HepG2 (cell line): ENCODE measurements around the gene L3MBTL4. TPM values are rescaled to one million over a fixed set of nuclear protein-coding genes. Genes with fewer than 3 reads are reported as not detected.

Experiments
- ATAC-seq: fragments of 200-7000 bp; cut with Tn5 transposase; 3 replicates; pipeline ENCODE4 v1.9.1; 2020; ENCODE audit warnings: mild to moderate bottlenecking, moderate library complexity
- BruUV-seq: library from RNA; stranded (reverse); fragments of 400-500 nt; replicated peaks from 2 replicates; lab custom pipeline; 2021; lab: Mats Ljungman, UMichigan
- CTCF ChIA-PET: fragments of 300-600 bp; formaldehyde crosslinking; extraction: SDS; loops from one replicate; lab custom pipeline; 2021; ENCODE audit warnings: low total read pairs, inconsistent platforms, low intra/inter-chr PET ratio; lab: Yijun Ruan, JAX
- POLR2A ChIA-PET: fragments of 350-600 bp; sonication (Branson Sonifier 250); formaldehyde crosslinking; loops from one replicate; lab custom pipeline; 2020; ENCODE audit warnings: antibody characterized with exemption, inconsistent platforms; lab: Yijun Ruan, JAX
- DNase-seq: peaks from one replicate; pipeline ENCODE4 v3.0.0-alpha.2; 2015; ENCODE audit warnings: low spot score
- FAIRE-seq: peaks from 3 replicates; lab custom pipeline; 2011; peaks lifted over from hg19 to GRCh38; lab: Jason Lieb, UNC
- H2AFZ ChIP-seq: one replicate; pipeline ENCODE4 v1.6.1; 2011; ENCODE audit warnings: low read length, inconsistent platforms
- H3K27ac ChIP-seq: fragments of 300-600 bp; 3 replicates; pipeline ENCODE4 v1.8.0; 2011; ENCODE audit warnings: mixed run types, mild to moderate bottlenecking, mixed read lengths, low read length, inconsistent platforms; ENCODE audit not compliant: insufficient read depth; ENCODE audit errors: extremely low read length
- H3K27me3 ChIP-seq, 2 experiments: fragments of 200-600 bp in 1 of 2; 2 replicates in 1 of 2; 3 replicates in 1 of 2; pipeline versions ENCODE4 v1.6.0 to v1.8.0; 2011; ENCODE audit warnings: low read length in 2 of 2, mild to moderate bottlenecking in 2 of 2, moderate library complexity in 2 of 2, inconsistent platforms in 1 of 2; ENCODE audit not compliant: insufficient read depth in 2 of 2, control insufficient read depth in 1 of 2
- H3K36me3 ChIP-seq, 2 experiments: fragments of 200-600 bp in 1 of 2; replicated peaks in 1 of 2; 2 replicates in 1 of 2; 3 replicates in 1 of 2; pipeline versions ENCODE4 v1.5.1 to v1.8.0; 2011; ENCODE audit warnings: low read length in 2 of 2, inconsistent platforms in 1 of 2; ENCODE audit not compliant: insufficient read depth in 2 of 2, control insufficient read depth in 1 of 2
- H3K4me1 ChIP-seq: 2 replicates; pipeline ENCODE4 v1.5.1; 2012; ENCODE audit warnings: low read length, inconsistent platforms; ENCODE audit not compliant: insufficient read depth
- H3K4me2 ChIP-seq: 2 replicates; pipeline ENCODE4 v1.6.0; 2011; ENCODE audit warnings: low read depth, low read length, inconsistent platforms
- H3K4me3 ChIP-seq, 3 experiments: fragments of 200-600 bp in 1 of 3; sonication (generic), shearing (Covaris generic) in 1 of 3; replicated peaks in 1 of 3; 2 replicates each; pipeline ENCODE4 v1.5.1; 2011 to 2016; ENCODE audit warnings: low read length in 3 of 3, inconsistent platforms in 2 of 3, low read depth in 2 of 3, mild to moderate bottlenecking in 2 of 3, control low read depth in 1 of 3, mixed read lengths in 1 of 3; ENCODE audit not compliant: insufficient read depth in 1 of 3
- H3K79me2 ChIP-seq: one replicate; pipeline ENCODE4 v1.6.1; 2011; ENCODE audit warnings: low read length, inconsistent platforms; ENCODE audit not compliant: insufficient read depth
- H3K9ac ChIP-seq: 2 replicates; pipeline ENCODE4 v1.6.0; 2011; ENCODE audit warnings: mild to moderate bottlenecking, low read depth, low read length, inconsistent platforms; ENCODE audit not compliant: insufficient read depth
- H3K9me3 ChIP-seq: 2 replicates; pipeline ENCODE4 v1.5.1; 2012; ENCODE audit warnings: mild to moderate bottlenecking, low read length
- H4K20me1 ChIP-seq: 2 replicates; pipeline ENCODE4 v1.6.0; 2011; ENCODE audit warnings: inconsistent platforms, mild to moderate bottlenecking, low read length, moderate library complexity; ENCODE audit not compliant: insufficient read depth
- BRCA1 ChIP-seq: sonication (generic); formaldehyde crosslinking; IDR thresholded peaks from 2 replicates; pipeline ENCODE4 v1.4.0; 2020; ENCODE audit warnings: missing genetic modification reagents
- CEBPB ChIP-seq: IDR thresholded peaks from 2 replicates; pipeline ENCODE4 v1.6.1; 2011; ENCODE audit warnings: low read depth, low read length, improper control_type of control experiment, borderline replicate concordance
- IRX3 ChIP-seq: sonication (generic); formaldehyde crosslinking; IDR thresholded peaks from 2 replicates; pipeline ENCODE4 v1.8.1; 2023; ENCODE audit warnings: mild to moderate bottlenecking, low read depth, missing genetic modification reagents, borderline replicate concordance
- WGBS: methylation state at CpG from one replicate; pipeline ENCODE4 v1.1.6; 2017; ENCODE audit warnings: low lambda C conversion rate; 5-methylcytosine and 5-hydroxymethylcytosine counted together
- in situ Hi-C: cut with HindIII; loops from 2 replicates; pipeline ENCODE4 v1.10.0; 2017; ENCODE audit warnings: low pct_unique_long_range_greater_than_20kb; ENCODE audit not compliant: extremely low pct_ligation_motif_present
- intact Hi-C: fragments of 100-400 bp; cut with micrococcal nuclease; formaldehyde crosslinking; loops from one replicate; pipeline ENCODE4 v1.10.0; 2022; ENCODE audit not compliant: unreplicated experiment
- polyA plus RNA-seq, 8 experiments: library from polyadenylated mRNA; depleted of rRNA in 3 of 8; stranded (reverse) in 7 of 8; unstranded in 1 of 8; fragments of >200 nt; fragmentation: Illumina TruSeq in 4 of 8; extraction: Trizol in 4 of 8; gene quantifications; 2 replicates each; pipeline versions ENCODE4 v1.2.1 to v1.2.3, GENCODE V29; 2011 to 2016; ENCODE audit warnings: low read depth in 4 of 8, missing spikeins in 1 of 8, mixed read lengths in 1 of 8; ENCODE audit not compliant: insufficient read depth in 1 of 8
- total RNA-seq, 5 experiments: library from RNA; depleted of rRNA; stranded (reverse); fragments of >200 nt; fragmentation: Illumina TruSeq; extraction: Trizol; gene quantifications; 2 replicates each; pipeline ENCODE4 v1.2.3, GENCODE V29; 2016; ENCODE audit warnings: low read depth in 1 of 5
- TF ChIP-seq, protein P1 (sequence below), 2 experiments: fragments of 450-650 bp in 1 of 2; sonication (generic) in 1 of 2; formaldehyde crosslinking; IDR thresholded peaks; 2 replicates each; pipeline versions ENCODE4 v1.5.0 to v1.8.0; 2020 to 2022; ENCODE audit warnings: mild to moderate bottlenecking in 1 of 2, missing genetic modification reagents in 1 of 2
- TF ChIP-seq, protein P2 (sequence below): sonication (generic); formaldehyde crosslinking; IDR thresholded peaks from 2 replicates; pipeline ENCODE4 v1.5.0; 2020; ENCODE audit warnings: missing genetic modification reagents

L3MBTL4 gene
- total and polyA plus RNA-seq, 2 of the 13 experiments (the other 11 are each of a cell fraction or from before 2014, with no cell fraction given), result 10.8 to 13.3 TPM

DNA sequence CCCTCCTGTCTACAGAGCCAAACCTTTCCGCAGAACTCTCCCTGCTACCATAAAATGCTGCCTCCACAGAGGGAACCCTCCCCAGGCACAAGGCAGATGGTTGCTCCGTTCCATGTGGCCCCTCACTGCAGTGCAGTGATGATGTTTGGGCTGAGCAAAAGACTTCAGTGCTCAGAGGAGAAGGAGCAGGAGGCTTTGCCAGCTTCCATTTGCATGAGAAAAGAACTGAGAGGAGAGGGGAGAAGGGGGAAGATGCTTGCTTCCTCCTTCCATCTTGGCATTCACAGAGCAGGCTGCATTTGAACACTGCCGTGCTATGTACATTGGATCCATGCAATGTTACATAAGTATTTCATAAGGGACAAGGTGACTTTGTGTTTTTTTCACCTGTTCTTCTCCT is 472.8 kb downstream of the L3MBTL4 start:
- FAIRE-seq (no peak), DNase-seq (no peak), ATAC-seq (no peak; the same call in 2 of the 3 replicates)
- in situ Hi-C loops, result no loop called here
- intact Hi-C loops, result no loop called here
- peaks cover 0 to 5% of the 10 kb centered on the region in 2 experiments; a peak in 1 of 5 replicates for H3K27me3 ChIP-seq
- no peak overlapping the region for H3K4me2 ChIP-seq
- 63% methylated on average over 3 of the region's 3 CpGs for WGBS
- no peaks in the 10 kb centered on the region for H3K79me2 ChIP-seq
- no peak overlapping the region for H3K9ac ChIP-seq
- H3K27ac ChIP-seq, result no peak overlapping the region
- H3K4me1 ChIP-seq, result no peaks in the 10 kb centered on the region
- no peaks in the 10 kb centered on the region for H3K9me3 ChIP-seq
- ChIA-PET CTCF (no interaction called here), POLR2A (no interaction called here)
- no peak overlapping the region for H3K4me3 ChIP-seq
- TF ChIP-seq IRX3 (CRISPR knock-in tag), result no peak
- TF ChIP-seq, protein P1, sequence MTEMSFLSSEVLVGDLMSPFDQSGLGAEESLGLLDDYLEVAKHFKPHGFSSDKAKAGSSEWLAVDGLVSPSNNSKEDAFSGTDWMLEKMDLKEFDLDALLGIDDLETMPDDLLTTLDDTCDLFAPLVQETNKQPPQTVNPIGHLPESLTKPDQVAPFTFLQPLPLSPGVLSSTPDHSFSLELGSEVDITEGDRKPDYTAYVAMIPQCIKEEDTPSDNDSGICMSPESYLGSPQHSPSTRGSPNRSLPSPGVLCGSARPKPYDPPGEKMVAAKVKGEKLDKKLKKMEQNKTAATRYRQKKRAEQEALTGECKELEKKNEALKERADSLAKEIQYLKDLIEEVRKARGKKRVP (CRISPR knock-in tag; IDR thresholded peaks at IDR 0.05), result 0 out of 4 replicates have a peak, but pooled peaks of 1 of the 2 experiments have one; percentile 17
- TF ChIP-seq BRCA1 (CRISPR knock-in tag), result no peak
- no peaks in the 10 kb centered on the region for H3K36me3 ChIP-seq
- BruUV-seq, result no TSS peak
- no peaks in the 10 kb centered on the region for H4K20me1 ChIP-seq
- H2AFZ ChIP-seq, result no peak overlapping the region

DNA sequence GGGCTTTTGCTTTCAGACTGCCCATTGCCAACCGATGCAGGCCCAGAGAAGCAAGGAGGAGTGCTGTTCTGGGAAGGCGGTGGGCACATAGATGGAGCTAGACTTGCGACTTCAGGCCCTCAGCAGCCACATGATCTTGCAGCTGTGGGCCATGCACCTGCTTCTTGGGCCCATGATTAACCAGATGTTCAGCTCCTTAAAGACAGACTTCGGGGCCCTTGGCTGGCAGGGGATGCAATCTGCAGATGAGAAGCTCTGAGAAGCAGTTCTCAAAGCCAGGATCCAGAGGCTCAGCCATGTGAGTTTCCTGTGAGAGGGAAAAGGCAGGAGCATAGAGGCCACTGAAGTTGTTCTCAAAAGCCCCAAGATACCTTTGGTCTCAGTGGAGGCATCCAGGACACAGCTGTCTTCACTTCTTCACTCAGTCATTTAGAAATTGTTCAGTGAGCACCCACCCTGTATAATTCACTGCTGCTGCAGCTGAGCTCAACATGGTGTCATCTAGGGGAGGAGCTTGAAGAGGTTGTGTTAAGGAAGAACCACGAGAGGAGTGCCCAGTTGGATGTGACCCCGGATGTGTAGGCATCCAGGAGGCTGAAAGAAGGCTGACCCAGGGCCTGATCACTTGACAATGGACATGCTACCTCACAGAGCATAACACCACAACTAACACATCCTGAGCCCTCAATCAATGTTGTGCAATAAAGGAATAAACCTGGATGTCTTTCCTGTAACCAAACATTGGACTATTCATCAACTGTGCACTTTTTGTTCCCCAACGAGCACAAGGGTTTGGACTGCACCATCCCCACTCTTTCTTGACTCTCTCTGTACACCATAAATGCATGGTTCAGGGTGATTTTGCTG is 474.7 kb downstream of the L3MBTL4 start:
- no peaks in the 10 kb centered on the region for H3K9me3 ChIP-seq
- TF ChIP-seq, protein P2, sequence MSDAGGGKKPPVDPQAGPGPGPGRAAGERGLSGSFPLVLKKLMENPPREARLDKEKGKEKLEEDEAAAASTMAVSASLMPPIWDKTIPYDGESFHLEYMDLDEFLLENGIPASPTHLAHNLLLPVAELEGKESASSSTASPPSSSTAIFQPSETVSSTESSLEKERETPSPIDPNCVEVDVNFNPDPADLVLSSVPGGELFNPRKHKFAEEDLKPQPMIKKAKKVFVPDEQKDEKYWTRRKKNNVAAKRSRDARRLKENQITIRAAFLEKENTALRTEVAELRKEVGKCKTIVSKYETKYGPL (CRISPR knock-in tag), result no peak
- TF ChIP-seq CEBPB, result peak; percentile 66; the same call in 1 of the 2 replicates
- in situ Hi-C loops, result no loop called here

More for the DNA sequence above, 474.7 kb downstream of the L3MBTL4 start:
- Histone ChIP-seq H3K36me3 (no peaks in the 10 kb centered on the region), H3K4me2 (no peak overlapping the region), H3K9ac (no peak overlapping the region), H3K79me2 (no peaks in the 10 kb centered on the region), H3K4me1 (no peaks in the 10 kb centered on the region), H2AFZ (no peak overlapping the region), H4K20me1 (no peaks in the 10 kb centered on the region), H3K27me3 (peaks cover 0 to 8% of the 10 kb centered on the region in 2 experiments; a peak in 1 of 5 replicates), H3K4me3 (no peak overlapping the region), H3K27ac (no peak overlapping the region)
- intact Hi-C loops, result no loop called here
- 21% methylated on average over 4 of the region's 7 CpGs for WGBS
- no TSS peak for BruUV-seq
- ChIA-PET CTCF (no interaction called here), POLR2A (no interaction called here)
- FAIRE-seq (no peak), DNase-seq (no peak), ATAC-seq (no peak)
